SHP77 treated with DMSO at 0.1 percent for 48 hours (cell line): ENCODE results near the gene CGN.

Experiments used
- DNase-seq: peaks from one replicate; lab custom pipeline; 2025; lab: John Stamatoyannopoulos, UW

Gene CGN

DNA sequence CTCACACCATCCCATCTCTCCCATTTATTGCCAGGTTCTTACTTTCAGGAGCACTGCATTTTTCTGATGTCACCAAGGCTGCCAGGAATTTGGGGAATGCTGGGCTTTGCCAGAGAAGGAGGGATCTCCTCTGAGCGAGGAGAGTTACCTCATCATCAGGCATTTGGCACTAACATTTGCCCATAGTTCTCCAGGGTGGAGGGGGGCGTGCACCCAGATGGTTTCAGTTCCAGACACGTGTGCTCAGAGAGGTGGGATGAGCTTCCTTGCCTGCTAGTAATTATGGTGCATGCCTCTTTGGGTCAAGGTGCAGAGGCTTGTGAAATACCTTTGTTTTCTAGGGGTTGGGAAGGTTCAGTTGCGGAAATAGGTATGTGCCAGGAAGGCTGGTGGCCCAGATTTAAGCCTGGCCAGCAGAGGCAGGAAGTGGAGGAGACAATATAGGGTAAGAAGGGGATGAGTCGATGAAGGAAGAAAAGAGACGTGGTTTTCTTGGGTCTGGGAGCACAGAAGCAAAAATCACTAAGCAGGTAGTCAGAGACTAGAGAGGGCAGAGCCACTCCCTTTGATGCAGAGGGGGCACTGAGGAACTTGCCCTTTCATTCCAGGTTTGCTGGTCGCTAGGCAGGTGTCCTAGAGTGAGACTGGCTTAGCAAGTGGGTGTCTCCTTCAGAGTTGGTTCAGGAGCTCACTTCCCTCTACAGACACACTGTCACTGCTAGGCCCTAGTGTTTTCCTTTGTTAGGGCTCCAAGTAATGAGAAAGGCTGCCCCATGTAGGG, 36.1 kb downstream of the CGN start:
- no peak for DNase-seq

DNA sequence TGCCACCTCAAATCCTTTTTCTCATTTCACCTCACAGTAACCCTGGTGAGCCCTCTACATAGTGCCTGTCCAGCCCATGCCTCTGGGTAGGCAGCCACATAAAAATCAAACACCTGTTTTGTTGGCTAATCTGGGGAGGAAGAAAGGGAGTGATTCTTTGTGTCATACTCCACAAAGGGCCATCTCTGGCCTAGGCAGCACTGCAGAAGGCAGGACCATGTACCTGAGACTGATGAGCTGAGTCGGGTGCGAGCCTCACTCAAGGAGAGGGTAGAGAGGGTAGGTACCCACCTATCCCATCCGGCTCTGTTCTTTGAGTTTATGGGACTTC, 36.7 kb downstream of the CGN start:
- DNase-seq = no peak

DNA sequence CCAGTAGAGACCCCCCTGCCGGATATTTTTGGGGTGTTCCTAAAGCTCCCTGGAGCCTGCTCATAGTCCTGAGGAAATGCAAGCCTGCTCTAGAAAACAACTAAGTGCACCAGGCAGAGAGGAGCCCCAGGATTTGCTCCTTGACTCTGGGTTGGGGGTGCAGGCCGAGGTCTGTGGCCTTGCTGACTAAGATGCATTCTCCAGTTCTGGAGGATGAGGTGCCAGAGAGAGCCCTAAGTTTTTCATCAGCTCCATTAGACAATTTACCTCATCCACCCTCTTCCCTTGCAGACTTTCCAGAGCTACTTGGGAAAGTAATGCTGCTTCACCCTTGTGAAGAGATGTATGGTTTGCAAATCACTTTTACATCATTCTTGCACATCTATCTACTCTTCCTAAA, 38.0 kb downstream of the CGN start:
- no peak for DNase-seq

DNA sequence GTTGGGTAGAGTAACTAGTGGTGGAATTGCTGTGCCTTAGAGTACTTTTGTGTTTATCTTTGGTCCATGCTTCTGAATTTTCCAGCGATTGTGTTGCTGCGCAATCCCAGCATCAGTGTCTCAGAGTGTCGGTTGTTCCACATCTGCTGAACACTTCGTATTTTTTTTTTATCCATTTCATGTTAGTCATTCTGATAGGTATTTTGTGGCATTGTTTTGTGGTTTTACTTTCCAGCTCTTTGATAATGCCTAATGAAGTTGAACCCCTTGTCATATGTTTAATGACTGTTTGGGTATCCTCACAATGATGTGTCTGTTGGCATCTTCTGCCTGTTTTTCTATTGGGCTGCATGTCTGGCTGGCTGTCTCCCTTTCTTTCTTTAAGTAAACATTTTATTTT, 42.5 kb downstream of the CGN start:
- DNase-seq = no peak

DNA sequence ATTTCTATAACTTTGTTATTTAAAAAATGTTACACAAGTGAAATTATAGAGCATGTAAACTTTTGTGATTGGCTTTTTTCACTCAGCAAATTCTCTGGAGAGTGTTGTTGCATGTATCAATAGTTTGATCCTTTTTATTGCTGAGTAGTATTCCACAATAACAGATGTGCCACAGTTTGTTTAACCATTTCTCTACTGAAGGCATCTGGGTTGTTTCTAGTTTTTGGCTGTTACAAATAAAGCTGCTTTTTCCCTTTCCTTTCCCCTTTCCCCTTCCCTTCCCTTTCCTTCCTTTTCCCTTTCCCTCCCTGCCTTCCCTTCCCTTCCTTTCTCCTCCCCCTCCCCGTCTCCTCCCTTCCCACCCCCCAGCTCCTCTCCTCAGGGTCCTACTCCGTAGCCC, 44.9 kb downstream of the CGN start:
- no peak for DNase-seq

DNA sequence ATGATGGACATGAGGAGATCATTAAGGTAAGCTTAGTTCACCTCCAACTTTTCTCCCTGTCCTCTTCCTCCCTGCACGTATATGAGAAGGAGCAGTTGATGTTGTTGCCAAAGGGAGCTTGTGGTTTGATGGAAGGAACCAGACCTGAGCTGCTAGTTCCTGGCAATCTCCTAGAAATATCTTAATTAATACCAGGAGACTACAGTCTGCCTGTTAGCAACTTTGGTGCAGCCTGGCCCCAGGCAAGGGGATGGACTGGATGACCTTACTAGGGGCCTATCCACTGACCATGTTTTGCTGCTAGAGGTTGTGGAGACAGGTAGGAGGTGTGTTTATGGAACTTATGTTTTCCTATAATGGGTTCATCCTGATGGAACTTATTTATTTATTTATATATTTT, 51.5 kb downstream of the CGN start:
- DNase-seq = no peak

DNA sequence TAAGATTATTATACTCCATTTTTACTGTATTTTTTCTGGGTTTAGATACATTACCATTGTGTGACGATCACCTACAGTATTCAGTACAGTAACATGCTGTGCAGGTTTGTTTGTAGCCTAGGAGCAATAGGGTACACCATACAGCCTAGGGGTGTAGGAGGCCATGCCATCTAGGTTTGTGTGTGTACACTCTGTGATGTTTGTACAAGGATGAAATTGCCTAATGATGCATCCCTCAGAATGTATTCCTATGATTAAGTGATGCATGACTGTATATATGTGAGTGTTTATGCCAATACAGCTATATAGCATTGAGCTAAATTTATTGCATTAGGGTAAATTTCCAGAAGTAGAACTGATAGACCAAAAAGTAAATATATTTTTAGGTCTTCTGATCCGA, 52.2 kb downstream of the CGN start:
- no peak for DNase-seq

DNA sequence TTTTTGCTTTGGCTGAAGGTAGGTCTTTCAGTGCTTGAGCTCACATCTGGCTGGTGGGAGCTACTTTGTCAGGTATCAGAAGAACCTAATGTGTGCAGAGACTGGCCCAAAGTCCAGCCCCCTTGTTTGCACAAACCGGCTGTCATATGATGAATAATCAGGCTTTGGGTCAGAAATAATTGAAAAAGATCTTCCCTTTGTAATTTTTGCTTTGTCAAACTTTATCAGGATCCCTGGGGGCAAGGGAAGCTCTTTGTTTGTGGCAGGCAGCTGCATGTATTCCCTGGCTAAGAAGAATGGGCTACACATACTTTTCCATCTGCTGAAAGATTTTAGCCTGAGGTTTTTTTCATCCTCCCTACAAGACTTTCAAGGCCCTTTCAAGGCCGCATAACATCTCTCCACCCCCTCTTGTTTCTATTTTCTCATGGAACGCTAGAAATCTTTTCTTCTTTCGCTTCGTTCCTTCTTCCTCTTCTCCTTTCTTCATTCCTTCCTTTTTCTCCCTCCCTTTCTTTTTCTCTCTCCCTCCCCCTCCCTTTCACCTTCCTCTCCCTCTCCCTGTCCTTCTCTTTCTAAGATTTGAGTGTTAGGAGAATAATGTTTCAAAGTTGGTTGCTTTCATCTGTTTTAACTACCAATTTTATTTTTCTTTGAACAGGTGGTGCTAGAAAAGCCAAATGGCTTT, 54.5 kb downstream of the CGN start:
- DNase-seq = no peak

DNA sequence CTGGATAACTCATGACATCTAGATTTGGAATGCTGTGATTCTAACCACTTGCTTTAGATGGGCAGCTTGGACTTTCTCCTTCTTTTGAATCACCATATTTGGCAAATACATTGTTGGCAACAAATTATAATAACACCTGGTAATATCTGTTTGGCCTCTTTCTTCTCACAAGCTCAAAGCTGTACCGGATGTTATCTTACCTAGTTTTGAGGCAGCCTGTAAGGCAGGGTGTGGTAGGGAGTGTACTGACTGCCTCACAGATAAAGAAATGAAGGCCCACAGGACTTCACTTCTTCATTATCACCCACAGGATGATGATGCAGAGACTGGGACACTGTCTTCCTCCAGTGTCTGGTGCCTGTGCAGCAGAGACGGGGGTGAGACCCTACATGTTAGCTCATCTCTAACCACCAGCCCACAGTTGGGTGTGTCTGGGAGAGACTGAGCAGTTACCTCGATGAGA, 57.5 kb downstream of the CGN start:
- DNase-seq = no peak

DNA sequence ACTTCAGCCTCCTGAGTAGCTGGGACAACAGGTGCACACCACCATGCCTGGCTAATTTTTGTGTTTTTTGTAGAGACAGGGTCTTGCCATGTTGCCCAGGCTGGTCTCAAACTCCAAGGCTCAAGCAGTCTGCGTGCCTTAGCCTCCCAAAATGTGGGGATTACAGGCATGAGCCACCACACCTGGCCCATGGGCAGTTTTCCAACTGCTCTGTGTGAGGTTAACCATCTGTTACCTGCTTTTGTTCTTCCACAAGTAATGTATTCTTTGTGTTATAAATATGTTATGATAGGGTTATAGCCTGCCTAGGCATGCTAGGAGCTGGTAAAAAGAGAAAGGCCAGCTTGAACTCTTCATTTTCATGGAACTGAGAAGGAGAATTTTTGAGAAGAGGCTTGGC, 59.6 kb downstream of the CGN start:
- DNase-seq = peak; percentile 19

DNA sequence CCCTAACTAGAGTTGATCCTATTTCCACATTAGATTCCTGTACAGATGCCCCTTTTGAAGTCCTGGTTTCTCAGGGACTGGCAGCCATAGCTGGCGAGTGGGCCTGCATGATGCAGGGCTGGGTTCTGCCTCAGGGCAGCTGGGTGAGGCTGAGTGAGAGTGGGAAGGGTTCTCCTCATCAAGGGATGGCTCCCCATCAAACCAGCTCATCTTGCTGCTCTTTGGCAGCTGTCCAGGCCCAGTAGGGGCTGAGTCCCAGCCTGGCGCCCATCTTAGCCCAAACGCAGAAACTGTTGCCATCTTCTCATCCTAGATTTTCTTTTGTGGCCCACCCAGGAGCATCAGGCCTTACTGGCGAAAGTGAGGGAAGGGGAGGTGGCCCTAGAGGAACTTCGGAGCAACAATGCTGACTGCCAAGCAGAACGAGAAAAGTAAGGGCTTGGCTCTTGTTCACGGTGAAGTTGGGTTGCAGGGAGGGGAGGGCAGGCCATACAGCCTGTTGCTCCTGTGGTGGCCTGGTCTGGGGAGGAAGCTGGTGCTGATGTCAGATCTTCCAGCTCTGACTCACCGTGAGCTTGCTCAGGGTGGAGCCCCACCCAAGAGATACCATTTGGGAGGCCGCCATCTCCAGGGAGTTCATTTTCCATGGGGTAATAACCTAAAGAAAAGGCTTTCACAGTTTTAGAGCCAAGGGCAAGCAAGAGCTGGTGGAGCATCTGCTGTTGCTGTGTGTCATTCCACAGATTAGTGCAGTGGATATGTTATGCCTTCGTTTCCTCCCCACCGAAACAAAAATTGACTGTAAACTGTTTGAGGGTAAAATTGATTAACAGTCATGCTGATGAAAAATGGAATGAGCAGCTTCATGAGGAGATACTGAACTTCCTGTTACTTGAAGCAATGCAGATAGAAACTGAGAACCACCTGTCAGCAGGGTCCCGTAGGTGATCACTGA, 63.7 kb downstream of the CGN start:
- DNase-seq = no peak

DNA sequence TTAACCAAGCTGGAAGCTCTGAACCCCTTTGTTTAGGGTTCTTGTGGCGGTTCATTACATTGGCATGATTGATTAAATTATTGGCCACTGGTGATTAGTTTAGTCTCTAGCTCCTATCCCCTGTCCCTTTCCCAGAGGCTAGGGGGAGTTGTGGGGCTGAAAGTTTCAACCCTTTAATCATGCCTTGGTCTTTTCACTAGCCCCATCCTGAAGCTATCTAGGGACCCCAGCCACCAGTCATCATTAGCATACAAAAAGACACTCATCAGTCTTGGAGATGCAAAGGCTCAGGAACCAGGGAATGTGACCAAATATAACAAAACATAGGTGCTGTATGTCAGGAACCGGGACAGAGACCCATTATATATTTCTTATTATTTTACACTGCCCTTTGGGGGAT, 66.0 kb downstream of the CGN start:
- no peak for DNase-seq

DNA sequence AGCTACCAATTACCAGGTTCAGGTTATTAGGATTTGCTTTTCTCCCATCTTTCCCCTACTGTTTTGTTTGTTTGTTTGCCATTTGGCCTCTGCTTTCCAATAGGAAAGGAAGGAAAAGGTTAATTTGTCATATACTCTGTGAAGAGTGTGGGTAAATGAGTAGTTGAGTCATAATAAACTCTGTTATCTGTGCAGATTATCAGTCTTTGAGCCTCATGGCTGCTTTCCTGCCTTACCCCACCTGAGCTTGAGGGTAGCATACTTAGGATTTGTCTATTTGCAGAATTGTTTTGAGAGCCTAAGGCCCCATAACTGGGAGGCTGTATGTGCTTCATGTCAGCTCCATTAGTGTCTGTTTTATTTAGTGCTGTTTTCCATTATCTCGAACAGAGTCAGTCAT, 67.8 kb downstream of the CGN start:
- DNase-seq = no peak

DNA sequence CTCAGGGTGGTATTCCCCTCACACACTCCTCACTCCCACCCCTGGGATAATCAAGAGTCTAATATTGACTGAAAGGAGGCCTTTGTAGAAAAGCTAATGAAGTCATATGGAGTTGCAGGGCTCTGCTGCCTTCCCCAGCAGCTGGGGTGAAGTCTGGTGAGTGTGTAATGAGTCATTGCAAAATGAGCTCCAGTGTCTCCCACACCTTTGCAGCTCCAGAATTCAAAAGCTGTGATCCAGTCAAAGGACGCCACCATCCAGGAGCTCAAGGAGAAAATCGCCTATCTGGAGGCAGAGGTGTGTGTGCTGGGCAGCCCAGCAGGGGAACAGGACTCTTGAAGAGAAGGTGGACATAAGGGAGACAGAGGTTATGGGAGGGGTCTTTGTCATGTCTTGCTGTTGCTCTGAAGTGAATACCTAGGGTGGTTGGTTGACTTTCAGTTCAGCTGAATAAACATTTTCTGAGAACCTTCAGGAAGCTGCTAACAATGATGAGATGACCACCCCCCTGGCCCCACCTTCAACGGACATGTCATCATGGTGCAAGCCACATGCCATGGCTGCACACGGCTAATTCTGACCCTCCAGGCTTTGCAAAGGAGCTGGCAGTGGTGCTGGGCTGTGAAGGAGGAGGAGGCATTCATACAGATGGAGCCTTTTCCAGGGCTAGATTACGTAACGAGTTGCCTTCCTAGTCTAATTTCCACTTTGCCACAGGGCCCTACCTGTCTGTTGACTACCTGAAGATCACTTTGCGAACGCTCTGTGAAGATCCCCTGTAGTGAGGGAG, 68.4 kb downstream of the CGN start:
- DNase-seq = no peak

DNA sequence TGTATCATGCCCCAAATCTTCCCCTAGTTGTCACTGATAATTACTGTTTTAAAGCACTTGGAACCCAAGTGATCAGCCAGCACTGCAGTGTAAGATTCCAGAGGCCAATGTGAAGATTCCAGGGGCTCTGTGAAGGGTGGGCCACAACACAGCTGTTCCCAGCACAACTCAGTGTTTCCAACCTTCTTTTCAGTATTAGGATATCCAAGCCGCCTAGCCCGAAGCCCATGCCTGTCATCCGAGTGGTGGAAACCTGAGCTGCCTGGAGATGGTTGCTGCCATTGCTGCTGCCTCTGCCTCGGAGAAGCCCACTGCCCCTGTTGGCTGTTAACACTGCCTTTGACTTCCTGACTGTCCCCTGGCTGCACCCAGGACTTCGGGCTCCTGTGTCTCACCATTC, 70.3 kb downstream of the CGN start:
- no peak for DNase-seq

DNA sequence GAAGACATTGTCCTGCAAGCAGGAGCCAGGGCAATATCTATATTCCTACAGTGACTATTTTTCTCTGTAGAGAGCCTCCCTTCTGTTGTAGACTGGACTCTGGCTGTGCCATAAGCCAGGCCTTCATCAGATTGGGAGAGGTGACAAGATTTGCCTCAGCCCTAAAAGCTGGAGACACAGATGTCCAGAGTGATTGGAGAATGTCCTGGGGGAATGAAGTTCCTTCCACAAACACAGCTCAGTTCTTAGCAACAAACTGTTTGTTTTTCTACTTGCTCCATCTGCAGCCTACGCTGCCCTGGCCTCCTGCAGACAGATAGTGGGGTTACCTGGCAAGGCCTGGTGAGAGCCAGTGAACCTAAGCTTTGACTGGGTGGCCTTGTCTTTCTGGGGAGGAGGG, 70.7 kb downstream of the CGN start:
- no peak for DNase-seq

DNA sequence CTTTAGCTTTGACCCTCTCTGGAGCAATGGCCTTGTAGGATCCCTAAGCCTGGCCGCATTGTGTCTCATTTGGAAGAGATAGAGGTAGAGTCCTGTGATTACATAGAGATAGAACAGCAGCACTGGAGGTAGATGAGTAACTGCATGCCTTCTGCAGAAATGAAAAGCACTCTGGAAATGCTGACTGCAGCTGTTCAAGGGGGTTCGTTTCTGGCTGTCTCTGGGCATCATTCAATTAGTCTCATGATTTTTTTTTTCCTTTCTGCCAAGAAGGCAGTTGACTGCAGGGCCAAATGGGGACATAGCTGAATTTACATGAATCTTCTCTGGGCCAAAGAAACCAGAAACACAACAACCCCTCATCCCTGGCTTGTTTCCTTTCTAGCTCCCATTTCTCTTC, 72.6 kb downstream of the CGN start:
- DNase-seq = no peak

DNA sequence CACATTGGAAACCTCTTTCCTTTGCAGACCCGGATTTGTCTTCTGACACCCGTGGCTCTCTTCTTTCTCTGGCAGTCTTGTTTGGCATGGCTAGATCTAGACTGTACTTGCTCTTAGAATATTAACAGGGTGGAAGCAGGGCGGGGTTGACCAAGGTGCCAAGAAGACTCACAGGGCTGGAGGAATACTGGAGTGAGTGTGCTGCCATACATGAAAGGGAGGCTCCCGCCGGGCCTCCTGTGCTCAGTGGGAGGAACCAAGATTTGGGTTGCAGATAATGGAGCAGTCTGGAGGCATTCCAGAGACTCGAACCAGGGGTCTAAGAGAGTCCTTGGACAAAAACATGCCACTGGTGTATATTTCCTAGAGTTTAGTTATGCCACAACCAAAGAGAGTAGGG, 73.1 kb downstream of the CGN start:
- no peak for DNase-seq

DNA sequence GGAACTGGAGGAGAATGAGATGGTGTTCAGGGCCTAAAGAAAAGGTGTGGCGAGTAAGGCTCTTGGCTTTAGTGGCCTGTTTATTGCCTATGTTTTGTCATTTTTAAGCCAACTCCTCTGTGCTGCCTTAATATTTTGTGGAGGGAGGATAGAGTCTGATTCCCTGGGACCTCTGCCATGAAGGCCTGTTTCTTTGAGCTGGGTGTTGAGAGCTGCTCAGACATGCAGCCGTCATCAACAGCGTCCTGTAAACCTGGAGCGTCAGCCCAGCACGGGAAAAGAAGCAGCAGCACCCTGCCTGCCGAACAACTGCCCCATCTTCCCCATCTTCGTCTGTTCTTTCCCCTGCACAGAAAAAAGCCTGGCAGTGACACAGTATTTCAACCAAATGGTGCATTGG, 73.6 kb downstream of the CGN start:
- no peak for DNase-seq

DNA sequence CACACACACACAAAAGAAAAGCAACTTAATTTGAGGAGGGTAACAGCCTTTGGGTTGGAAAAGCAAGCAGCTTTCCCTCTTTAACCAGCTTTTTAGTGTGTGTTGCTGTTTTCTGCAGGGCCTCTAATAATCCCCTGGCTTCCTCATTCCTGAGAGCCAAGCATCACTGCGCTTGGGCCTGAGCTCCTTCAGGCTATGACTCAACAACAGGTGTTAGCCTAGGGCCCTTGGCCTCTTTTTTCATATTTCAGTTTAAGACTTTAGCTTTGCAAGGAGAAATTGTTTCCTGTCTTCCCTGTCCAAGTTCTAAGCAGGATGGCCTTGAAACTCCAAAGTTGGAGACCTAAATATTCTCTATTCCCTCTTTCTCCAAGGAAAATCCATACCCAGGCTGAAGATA, 74.4 kb downstream of the CGN start:
- DNase-seq = no peak
